ENCODE results near the gene WDR54.

The WDR54 gene

GRCh38 chr2:74421221-74421870 is at the start of gene WDR54, which contains the start of gene C2orf81:
TSS of gene WDR54 (plus strand) at chr2:74421730. CDS start at chr2:74422154, 424 bp downstream.
TSS of gene C2orf81 (minus strand) at chr2:74421619. CDS start at chr2:74421560, 59 bp downstream.
- peak; percentile 94 for DNase-seq

- no peak for DNase-seq
Observed at GRCh38 chr2:74372674-74373073, 48.9 kb upstream of the WDR54 start.

GRCh38 chr2:74373221-74373676 is 48.3 kb upstream of the WDR54 start:
- DNase-seq, result no peak

- no peak for DNase-seq
Observed at GRCh38 chr2:74373985-74374384, 47.5 kb upstream of the WDR54 start.

GRCh38 chr2:74374509-74375205 is 46.9 kb upstream of the WDR54 start:
- DNase-seq, result no peak

GRCh38 chr2:74375838-74376237 is 45.7 kb upstream of the WDR54 start:
- no peak for DNase-seq

GRCh38 chr2:74378007-74378406 is 43.5 kb upstream of the WDR54 start:
- no peak for DNase-seq

- peak; percentile 40 for DNase-seq
Observed at GRCh38 chr2:74379851-74380789, 41.4 kb upstream of the WDR54 start, which contains the start of gene DCTN1. TSS of gene DCTN1 (minus strand) at chr2:74380311. CDS start at chr2:74380037, 274 bp downstream.

- DNase-seq, result no peak
Observed at GRCh38 chr2:74381751-74382150, 39.8 kb upstream of the WDR54 start.

- DNase-seq, result no peak
Observed at GRCh38 chr2:74383254-74383653, 38.3 kb upstream of the WDR54 start.

GRCh38 chr2:74384051-74384450 is 37.5 kb upstream of the WDR54 start:
- DNase-seq, result no peak

GRCh38 chr2:74385396-74385795 is 36.1 kb upstream of the WDR54 start:
- no peak for DNase-seq

GRCh38 chr2:74387346-74387745 is 34.2 kb upstream of the WDR54 start:
- no peak for DNase-seq

GRCh38 chr2:74390606-74391005 is 30.9 kb upstream of the WDR54 start:
- no peak for DNase-seq

GRCh38 chr2:74391209-74391579 is 30.3 kb upstream of the WDR54 start:
- no peak for DNase-seq

GRCh38 chr2:74391580-74392448 is 29.7 kb upstream of the WDR54 start:
- peak; percentile 97 for DNase-seq

- no peak for DNase-seq
Observed at GRCh38 chr2:74392449-74392743, 29.1 kb upstream of the WDR54 start.

- DNase-seq, result no peak
Observed at GRCh38 chr2:74393525-74393924, 28.0 kb upstream of the WDR54 start.

- DNase-seq, result no peak
Observed at GRCh38 chr2:74396149-74396548, 25.4 kb upstream of the WDR54 start.

- no peak for DNase-seq
Observed at GRCh38 chr2:74399785-74400184, 21.7 kb upstream of the WDR54 start.

GRCh38 chr2:74401891-74402290 is 19.6 kb upstream of the WDR54 start:
- no peak for DNase-seq

- DNase-seq, result no peak
Observed at GRCh38 chr2:74406035-74406434, 15.5 kb upstream of the WDR54 start.

Measured in activated T-cell treated with anti-CD3 and anti-CD28 coated beads, Interleukin-2, amount 50 U/mL, for 1 hour (primary cell).